NOMO-1 treated with DMSO at 0.1 percent for 48 hours (cell line): ENCODE measurements around the gene EPDR1.
A peak's percentile ranks its signal among the peaks of the same experiment; 100 is the strongest.
"Not testable (repeated sequence)": the region's sequence is repeated elsewhere in the genome, so short reads cannot be mapped to it uniquely, and the experiment has no call there.

Experiments used
- DNase-seq: peaks from one replicate; lab custom pipeline; 2025; ENCODE audit not compliant: unreplicated experiment; lab: John Stamatoyannopoulos, UW

The EPDR1 gene

DNA sequence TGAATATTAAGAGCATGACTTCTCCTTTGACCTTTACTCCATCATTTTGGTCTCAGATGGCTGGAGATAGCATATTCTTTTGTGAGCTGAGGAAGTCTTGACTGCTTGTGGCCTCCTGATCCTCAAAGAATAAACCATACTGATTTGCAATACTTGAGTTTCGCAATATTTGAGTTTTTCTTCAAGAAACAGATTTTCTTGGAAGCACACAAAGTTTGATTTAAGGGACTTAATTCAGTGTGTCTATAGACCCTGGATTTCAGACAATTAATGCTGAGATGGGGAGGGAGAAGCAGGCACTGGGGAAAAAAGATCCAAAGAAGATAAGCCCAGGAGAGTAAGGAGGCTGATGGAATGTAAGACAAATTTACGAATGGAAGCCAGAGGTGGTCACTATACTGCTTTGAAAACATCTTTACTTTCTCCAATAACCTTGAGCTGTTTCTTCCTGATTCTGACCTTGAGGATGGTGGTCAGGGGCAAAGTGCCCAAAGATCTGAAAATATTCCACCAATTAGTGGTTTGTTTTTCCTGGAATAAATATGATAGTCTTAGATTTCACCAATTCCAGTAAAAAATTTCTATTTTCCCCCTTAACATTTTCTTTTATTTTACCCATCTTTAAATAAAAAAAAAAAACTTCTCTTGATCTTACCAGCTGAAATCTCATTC, 7.5 kb downstream of the EPDR1 start:
- no peak for DNase-seq

DNA sequence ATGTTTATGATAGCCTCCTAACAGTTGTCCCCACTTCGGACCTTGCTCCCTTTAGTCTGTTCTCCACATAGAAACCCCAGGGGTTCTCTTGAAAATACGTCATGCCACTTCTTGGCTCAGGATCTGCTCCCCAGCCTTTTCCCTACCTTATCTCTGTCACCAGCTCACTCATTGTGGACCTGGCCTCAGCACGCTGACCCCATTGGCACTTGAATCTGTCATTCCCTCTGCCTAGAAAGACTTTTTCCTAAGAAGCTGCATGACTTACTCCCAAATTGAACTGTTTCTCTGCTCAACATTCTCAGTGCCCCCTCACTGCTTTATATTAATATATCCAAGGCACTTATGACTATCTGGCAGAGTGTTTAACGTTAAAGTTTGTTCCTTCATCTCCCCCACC, 8.4 kb downstream of the EPDR1 start:
- DNase-seq = no peak

DNA sequence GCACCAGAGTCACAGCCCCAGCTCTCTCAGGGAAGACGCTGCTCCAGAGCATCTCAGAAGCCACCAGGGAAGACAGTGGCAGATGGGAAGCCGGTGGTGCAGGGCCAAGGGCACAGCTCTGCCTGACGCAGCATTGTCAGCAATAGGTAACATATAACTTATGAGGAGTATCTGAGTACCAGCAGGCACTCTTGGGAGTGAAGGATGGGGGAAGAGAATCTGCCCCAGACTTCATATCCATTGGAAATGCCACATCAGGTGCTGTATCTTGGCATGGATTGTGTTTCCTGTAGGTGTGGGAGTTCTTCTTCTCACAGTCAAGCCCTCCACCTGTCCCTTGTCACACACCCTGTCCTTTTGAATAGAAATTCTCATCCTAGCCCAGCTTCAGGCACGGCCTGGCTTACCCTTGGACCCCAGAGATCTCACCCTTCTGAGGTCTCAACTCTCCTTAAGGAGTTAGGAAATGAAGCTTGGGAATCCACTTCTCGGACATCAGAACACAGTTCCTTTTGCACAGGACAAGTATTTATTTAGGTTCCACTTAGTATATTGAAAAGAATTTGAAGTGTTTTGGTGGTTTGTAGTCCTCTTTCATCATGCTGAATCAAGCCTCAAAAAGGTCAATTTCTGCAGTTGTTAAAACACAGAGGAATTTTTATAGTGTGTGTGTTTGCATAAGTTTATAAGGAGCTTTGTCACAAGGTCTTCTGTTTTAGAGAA, 9.9 kb downstream of the EPDR1 start:
- DNase-seq = no peak

DNA sequence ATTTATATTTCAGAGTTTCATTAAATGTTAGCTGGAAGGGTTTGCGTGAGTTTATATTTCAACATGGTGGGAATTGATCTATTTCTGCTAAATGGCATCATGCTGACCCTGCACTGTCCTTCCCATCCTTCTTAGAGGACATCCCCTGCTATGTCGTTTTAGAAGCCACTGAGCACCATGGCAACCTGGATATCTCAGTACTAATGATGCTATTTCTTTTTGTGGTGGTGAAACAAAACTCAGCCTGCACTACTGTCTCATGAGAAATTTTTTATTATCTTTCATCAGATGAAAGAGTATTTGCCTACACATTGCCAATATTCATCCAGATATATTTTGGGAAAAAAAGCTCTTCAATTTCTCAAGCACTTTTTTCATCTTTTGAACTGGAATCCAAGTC, 12.1 kb downstream of the EPDR1 start:
- no peak for DNase-seq

DNA sequence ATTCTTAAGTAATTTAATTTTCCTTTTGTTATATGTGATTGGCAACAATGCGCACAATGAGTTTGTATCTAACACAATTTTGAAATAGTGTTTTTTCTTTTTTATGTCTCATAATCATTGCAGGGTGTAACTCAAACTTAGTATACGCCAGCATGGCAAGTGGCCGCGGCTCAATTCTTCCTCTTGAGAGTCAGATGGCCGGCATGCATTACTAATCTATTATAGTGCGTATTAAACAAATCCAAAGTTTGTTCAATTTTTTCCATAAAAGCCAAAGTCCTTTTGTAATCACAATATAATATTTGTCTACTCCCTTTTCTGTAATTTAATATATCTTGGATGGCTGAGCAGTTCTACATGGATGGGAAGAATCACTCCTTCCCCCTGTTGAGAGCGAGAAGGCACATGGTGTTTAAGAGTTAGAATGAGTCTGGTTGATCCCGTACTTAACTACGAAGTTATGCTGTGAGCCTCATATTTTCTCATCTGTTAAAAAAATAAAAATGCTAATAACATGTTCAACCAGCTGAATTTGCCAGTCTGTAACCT, 12.7 kb downstream of the EPDR1 start:
- no peak for DNase-seq

DNA sequence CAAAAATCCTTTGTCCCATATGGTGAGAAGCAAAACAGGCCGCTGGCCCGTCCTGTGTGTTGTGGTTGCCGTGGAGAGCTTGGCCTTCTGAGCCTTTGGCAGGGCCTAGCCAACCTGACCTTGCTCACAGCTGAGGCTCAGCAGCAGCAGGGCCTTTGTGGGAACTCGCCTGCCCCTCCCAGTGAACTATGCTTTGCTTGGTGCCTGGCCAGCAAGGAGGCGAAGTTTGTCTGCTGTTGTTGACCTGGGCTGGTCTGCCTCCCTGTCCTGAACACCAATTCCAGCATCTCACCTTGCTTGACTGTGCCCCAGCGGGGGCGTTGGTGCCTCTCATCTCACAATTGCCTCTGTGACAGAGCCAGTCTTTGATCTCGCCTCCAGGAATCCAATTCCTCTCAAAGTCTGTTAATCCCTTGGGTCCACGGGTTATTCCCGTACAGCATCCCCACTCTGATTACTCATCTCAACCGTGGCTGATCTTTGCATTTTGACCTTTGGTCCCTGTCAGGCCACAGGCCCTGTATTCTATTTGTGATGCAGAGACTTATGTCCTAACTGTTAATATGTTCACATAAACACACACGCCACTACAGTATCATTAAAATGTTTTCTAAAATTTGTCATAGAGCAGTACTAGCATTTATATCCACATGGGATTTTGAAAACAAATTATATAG, 22.6 kb downstream of the EPDR1 start:
- no peak for DNase-seq

DNA sequence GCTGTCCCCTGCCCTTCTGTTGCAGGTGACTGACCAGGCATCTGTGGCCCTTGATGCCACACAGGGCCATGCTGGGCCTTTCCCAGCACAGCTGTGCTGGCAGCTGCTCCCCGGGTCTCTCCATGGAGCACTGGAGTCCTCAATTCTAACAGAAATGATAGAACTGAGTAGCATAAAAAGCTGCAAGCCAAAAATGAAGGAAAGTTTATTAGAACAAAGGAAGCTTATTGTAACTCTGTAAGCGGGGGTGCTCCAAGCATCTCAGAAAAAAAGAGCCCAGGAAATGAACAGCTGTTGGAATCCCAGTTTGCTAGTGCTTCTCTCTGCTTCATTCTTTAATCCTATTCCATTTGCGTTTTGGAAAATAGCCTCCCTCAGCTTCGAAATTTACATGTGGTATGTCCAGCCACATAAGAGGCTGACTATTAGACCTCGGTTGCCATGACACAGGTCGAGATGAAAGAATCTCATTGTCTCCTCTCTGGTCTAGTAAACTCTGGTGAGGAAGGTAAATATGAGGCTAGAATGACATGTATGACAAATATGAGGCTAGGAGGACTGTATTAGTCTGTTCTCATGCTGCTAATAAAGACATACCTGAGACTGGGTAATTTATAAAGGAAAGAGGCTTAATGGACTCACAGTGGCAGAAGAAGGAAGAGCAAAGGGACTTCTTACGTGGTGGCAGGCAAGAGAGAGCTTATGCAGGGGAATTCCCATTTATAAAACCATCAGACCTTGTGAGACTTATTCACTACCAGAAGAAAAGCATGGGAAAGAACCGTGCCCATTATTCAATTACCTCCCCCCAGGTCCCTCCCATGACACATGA, 23.7 kb downstream of the EPDR1 start:
- no peak for DNase-seq

DNA sequence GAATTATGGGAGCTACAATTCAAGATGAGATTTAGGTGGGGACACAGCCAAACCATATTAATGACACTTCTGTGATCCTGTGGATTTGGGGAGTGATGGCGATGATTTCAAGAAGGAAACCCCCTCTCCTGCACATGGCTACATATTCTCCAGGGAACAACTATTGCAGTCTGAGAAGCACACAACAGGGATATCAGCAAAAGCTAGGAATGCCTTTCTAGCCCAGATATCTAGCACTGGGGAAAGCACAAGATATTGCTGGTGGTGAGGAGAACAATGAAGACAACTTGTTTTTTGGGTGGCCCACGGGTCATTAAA, 24.3 kb downstream of the EPDR1 start:
- DNase-seq = no peak

DNA sequence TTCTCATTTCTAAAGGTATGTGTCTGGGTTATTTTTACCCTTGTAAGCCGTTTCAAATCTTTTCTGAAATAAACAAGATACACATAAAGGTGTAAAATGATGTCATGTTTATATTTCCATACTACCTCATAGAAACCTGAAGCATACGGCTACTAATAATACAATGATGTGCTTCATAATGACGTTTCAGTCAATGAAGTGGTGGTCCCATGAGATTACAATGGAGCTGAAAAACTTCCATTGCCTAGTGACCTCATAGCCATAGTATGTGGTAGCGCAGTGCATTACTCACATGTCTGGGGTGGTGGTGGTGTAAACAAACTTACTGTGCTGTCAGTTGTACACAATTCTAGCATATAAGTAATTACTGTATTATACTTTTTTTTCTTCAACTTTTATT, 24.9 kb downstream of the EPDR1 start:
- DNase-seq = no peak

DNA sequence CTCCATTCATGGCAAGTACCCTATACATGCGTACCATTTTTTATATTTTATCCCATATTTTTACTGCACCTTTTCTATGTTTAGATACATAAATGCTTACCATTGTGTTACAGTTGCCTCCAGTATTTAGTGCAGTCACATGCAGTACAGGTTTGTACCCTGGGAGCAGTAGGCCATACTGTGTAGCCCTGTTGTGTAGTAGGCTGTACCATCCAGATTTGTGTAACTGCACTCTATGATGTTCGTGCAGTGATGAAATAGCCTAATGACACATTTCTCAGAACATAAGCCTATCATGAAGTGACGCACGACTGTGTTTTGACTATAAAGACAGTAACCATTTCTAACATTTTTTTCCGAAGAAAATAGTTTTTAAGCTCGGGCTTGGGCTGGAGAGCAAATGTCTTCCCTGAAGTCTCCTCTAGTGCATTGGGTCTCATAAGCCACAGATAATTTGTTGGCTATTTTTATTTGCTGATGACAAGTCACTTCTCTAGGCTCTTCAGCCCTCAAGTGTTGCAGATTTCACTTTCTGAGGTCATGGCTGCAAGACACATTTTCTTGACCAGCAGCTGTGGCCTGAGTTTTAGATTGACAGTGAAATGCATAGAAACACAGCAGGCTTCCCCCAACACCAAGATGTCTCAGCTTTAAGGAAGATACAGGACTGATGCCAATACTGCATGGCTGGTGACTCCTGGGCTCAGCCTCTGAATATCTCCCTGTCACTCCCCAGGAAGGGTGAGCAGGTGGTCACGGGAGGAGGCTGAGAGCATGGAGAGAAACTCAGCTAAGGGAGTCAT, 26.9 kb downstream of the EPDR1 start:
- DNase-seq = no peak

DNA sequence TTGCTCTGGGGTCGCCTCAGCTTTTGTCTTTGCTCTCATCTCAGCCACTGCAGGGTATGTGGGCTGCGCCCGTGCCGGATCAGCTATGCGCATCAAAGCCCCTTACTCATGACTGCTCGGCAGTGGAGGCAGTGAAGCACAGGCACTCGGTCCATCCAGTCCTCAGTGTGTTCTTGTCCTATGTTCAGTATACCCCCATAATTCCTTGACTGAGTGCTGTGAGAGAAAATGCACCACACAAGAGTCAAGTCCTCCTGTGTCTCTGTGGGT, 27.4 kb downstream of the EPDR1 start:
- no peak for DNase-seq

DNA sequence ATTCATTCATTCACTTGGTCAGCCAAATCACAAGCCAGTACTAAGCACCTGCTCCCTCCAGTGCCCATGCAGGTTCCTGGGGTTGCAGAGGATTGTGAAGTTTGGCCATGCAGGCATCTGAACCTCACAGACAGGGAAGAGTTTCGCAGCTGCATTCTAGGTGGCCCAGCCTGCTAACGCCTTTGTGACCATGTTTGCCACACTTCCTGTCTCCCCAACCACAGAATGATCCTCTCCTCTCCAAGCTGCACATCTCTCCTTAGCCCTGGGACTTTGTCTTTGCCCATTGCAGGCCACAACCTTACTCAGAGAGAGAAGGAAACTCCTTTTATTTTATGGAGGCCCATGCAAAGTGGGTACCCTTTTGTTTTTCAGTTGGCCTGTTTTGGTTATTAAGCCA, 31.8 kb downstream of the EPDR1 start:
- peak; percentile 36 for DNase-seq

DNA sequence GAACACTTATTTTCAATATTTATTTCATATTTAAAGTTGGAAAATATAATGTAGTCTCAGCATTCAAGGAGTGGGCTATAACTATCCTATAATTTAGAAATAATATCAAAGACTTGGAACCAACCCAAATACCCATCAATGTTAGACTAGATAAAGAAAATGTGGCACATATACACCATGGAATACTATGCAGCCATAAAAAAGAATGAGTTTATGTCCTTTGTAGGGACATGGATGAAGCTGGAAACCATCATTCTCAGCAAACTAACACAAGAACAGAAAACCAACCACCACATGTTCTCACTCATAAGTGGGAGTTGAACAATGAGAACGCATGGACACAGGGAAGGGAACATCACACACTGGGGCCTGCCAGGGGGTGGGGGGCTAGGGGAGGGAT, 33.8 kb downstream of the EPDR1 start:
- DNase-seq = not testable (repeated sequence)

DNA sequence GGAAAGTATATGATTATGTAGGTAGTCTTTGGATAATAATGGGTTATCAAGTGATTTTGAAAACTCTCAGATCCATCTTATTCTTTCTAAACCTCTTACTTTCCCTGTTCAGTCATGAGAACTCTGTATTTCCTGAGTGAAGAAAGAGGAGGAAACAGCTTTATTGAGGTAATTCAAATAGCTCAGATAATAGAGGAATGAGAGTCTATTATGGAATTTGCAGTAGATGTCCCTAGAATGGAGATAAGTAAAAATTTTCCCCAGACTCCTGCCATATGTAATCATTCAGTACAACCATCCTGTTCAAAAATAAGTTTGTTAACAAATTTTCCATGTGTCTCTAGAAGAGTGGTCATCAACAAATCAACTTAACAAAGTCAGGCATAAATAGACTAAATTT, 36.4 kb downstream of the EPDR1 start:
- DNase-seq = no peak

DNA sequence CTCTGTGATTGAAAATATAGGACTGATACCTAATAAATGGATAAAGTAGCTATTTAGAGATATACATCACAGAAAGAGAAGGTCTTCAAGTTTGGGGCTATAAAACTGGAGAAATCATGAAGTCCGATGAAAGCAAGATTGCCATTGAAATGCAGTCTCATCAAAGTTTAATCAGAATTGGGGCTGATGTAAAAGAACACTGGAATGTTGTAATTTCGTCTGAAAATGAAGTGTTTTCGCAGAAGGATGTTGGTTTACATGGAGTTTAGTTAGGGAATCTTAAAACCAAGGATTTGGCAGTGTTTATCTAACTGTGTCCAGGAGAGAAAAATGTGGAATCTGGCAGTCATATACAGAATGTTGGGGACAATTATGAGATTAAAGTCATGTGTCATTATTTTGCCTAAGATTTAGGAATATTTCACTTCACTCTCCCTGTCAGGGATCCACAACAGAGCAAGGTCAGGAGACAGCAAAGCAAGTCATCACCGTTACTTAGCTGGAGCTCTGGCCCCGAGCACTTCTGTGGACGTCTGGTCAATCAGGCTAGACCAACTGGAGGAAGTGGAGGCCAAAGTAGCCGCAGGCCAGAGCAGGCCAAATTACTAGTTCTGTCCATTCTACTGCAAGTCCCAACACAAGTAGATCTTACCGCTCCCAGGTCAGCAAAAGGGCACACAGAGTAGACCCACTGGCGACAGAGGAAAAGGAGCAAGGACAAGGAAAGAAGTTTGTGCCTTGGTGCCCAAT, 37.0 kb downstream of the EPDR1 start:
- no peak for DNase-seq

DNA sequence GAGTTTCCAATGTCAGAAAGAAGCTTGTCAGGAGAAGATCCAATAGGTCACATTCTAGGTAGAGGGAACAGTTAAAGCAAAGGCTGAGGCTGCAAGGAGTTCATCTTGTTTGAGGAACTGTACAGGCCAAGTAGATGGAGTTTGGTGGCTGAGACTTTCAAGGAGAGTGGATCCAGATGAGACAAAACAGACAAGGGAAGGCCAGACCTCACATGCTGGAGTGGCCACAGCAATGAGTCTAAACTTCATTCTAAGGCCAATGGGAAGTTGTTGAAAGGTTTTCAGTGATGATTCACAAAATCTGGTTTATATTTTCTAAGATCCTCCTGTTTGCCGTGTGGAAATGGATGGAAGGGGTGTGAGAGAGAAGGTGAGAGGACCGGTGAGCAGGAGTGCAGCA, 40.0 kb downstream of the EPDR1 start:
- no peak for DNase-seq

DNA sequence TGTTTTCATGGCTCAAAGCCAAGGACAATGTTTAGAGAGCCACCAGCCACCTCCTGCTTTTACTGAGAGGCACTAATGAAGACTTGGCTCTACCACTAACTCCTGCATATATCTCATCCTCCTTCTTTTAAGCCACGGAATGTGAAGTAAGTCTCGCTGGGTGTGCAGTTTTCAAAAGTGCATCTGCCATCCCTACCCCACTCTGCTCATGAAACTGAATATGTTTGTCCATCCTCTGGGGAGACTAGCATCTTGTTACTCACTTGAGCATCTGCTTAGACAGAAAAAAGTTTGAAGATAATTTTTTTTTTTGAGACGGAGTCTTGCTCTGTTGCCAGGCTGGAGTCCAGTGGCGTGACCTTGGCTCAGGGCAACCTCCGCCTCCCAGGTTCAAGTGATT, 40.8 kb downstream of the EPDR1 start:
- no peak for DNase-seq

DNA sequence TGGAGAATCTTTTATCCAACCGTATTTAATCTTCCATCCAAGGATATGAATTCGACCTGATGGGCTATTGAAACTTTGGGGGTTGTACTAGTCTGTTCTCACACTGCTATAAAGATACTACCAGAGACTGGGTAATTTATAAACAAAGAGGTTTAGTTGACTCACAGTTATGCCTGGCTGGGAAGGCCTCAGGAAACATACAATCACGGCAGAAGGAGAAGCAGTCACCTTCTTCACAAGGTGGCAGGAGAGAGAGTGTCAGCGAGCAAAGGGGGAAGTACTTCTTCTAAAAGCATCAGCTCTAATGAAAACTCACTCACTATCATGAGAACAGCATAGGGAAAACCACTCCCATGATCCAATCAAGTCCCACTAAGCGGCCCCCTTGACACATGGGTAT, 43.8 kb downstream of the EPDR1 start:
- no peak for DNase-seq

DNA sequence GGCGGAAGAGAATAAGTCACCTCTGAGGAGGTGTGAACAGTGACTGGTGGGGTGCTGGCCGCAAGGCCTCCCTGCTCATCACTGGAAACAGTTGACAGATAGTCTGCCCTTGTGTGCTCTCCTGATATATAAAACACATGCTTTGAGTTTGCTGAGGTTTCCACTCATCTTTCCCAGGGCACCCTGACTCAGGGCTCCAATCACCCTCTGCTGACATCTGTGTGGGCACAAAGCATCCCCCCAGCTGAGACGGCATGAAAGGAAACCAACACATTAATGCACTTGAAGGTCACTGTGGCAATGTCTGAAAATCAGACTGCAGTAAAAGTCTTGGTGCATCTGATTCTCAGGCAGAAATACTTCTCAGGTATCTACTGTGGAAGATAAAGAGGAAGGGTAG, 49.8 kb downstream of the EPDR1 start:
- no peak for DNase-seq

DNA sequence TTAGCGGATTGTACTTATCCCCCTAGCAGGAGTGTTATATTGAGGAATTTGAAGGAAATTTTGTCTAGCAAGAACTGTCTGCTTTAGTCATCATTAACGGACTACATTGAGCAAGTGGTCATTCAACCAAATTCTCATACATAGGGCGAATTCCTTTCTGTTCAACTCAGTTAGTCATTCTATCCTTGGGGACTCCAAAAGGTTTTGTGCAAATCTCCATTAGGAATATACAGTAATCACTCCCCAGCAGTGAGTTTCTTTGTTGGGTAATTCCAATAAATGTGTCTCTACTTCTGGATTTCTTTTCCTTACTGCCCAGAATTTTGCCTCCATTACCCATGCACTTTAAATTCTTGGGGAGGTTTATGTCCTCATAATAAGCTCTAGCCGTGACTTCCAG, 51.1 kb downstream of the EPDR1 start:
- DNase-seq = no peak
